ENCODE results near the gene DCX.

DNA sequence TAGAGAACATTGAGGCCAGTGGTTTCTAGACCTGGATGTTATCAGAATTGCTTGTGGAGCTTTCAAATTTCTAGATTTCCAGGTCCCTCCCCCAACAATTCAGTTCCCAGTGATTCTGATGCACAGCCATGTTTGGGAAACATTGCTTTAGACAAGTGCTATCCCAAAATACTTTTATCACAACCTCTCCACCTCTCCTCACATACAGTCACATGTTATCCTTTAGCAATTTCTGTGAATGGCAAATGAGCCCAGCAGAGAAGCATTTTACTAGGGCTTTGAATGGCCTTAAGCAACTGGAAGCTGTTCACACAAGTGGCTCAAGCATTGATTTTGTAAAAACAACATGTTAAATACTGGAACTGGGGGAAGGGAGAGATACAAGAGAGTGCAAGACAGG lies 29.7 kb downstream of the DCX start:
- TF ChIP-seq, protein P1, sequence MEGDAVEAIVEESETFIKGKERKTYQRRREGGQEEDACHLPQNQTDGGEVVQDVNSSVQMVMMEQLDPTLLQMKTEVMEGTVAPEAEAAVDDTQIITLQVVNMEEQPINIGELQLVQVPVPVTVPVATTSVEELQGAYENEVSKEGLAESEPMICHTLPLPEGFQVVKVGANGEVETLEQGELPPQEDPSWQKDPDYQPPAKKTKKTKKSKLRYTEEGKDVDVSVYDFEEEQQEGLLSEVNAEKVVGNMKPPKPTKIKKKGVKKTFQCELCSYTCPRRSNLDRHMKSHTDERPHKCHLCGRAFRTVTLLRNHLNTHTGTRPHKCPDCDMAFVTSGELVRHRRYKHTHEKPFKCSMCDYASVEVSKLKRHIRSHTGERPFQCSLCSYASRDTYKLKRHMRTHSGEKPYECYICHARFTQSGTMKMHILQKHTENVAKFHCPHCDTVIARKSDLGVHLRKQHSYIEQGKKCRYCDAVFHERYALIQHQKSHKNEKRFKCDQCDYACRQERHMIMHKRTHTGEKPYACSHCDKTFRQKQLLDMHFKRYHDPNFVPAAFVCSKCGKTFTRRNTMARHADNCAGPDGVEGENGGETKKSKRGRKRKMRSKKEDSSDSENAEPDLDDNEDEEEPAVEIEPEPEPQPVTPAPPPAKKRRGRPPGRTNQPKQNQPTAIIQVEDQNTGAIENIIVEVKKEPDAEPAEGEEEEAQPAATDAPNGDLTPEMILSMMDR (IDR thresholded peaks at IDR 0.05 in 4 of 5, conservative IDR thresholded peaks at IDR 0.05 in 1 of 5): no peak
- no peak for TF ChIP-seq POLR2A (IDR thresholded peaks at IDR 0.05)
